PC-3 (cell line): ENCODE data around the gene TOMM22. TPM values are rescaled to one million over a fixed set of nuclear protein-coding genes. Genes with fewer than 3 reads are reported as not detected.

Experiments
- ATAC-seq: fragments of 200-7000 bp; cut with Tn5 transposase; 2 replicates; pipeline ENCODE4 v1.9.1; 2020; ENCODE audit warnings: mild to moderate bottlenecking, moderate library complexity
- BruUV-seq: library from RNA; stranded (reverse); fragments of 400-500 nt; replicated peaks from 2 replicates; lab custom pipeline; 2021; lab: Mats Ljungman, UMichigan
- CTCF ChIA-PET: fragments of 300-600 bp; sonication (Branson Sonifier 250); formaldehyde crosslinking; loops from one replicate; lab custom pipeline; 2022; ENCODE audit warnings: antibody characterized with exemption; lab: Charles Lee
- POLR2A ChIA-PET: fragments of 300-600 bp; sonication (Branson Sonifier 250); formaldehyde crosslinking; loops from one replicate; lab custom pipeline; 2022; ENCODE audit warnings: antibody characterized with exemption; ENCODE audit not compliant: unreplicated experiment; lab: Charles Lee
- DNase-seq: peaks from one replicate; pipeline ENCODE4 v3.0.0-alpha.2; 2015
- H2AFZ ChIP-seq: fragments of 300-600 bp; sonication (generic); 2 replicates; pipeline ENCODE4 v1.6.0; 2016; ENCODE audit warnings: antibody characterized with exemption, low read length
- H3F3A ChIP-seq: fragments of 300-600 bp; sonication (generic); one replicate; pipeline ENCODE4 v1.6.0; 2017; ENCODE audit warnings: antibody characterized with exemption, low read length, control low read depth, mild to moderate bottlenecking; ENCODE audit not compliant: unreplicated experiment
- H3K27ac ChIP-seq: fragments of 300-600 bp; sonication (generic); 2 replicates; pipeline ENCODE4 v1.5.1; 2016; ENCODE audit warnings: mild to moderate bottlenecking, low read length
- H3K27me3 ChIP-seq: fragments of 300-600 bp; sonication (generic); 2 replicates; pipeline ENCODE4 v1.6.1; 2016; ENCODE audit warnings: low read length, mixed read lengths
- H3K36me3 ChIP-seq: fragments of 300-600 bp; sonication (generic); 2 replicates; pipeline ENCODE4 v1.6.1; 2016; ENCODE audit warnings: low read depth, mixed run types, low read length, mixed read lengths
- H3K4me1 ChIP-seq: fragments of 300-600 bp; sonication (generic); 2 replicates; pipeline ENCODE4 v1.5.1; 2016; ENCODE audit warnings: low read length; ENCODE audit not compliant: insufficient read depth
- H3K4me2 ChIP-seq: fragments of 300-600 bp; sonication (generic); 2 replicates; pipeline ENCODE4 v1.6.0; 2016; ENCODE audit warnings: low read length
- H3K4me3 ChIP-seq: fragments of 300-600 bp; sonication (generic); 2 replicates; pipeline ENCODE4 v1.5.1; 2016; ENCODE audit warnings: mild to moderate bottlenecking, low read length, mixed read lengths
- H3K79me2 ChIP-seq: fragments of 300-600 bp; sonication (generic); 2 replicates; pipeline ENCODE4 v1.6.1; 2017; ENCODE audit warnings: low read length, mixed read lengths
- H3K9ac ChIP-seq: fragments of 300-600 bp; sonication (generic); 2 replicates; pipeline ENCODE4 v1.6.0; 2016; ENCODE audit warnings: mild to moderate bottlenecking, low read length
- H3K9me2 ChIP-seq: fragments of 300-600 bp; sonication (generic); replicated peaks from 2 replicates; pipeline ENCODE4 v1.6.1; 2016; ENCODE audit warnings: mixed run types, low read length, mixed read lengths
- H3K9me3 ChIP-seq: fragments of 300-600 bp; sonication (generic); 2 replicates; pipeline ENCODE4 v1.6.1; 2016; ENCODE audit warnings: low read length, mixed read lengths
- H4K20me1 ChIP-seq: fragments of 300-600 bp; sonication (generic); 2 replicates; pipeline ENCODE4 v1.6.1; 2016; ENCODE audit warnings: low read length, mixed read lengths
- EZH2 ChIP-seq: fragments of 300-600 bp; sonication (generic); IDR thresholded peaks from one replicate; pipeline ENCODE4 v1.6.1; 2017; ENCODE audit warnings: antibody characterized with exemption, mild to moderate bottlenecking, low read length; ENCODE audit not compliant: unreplicated experiment
- EZH2phosphoT487 ChIP-seq: fragments of 300-600 bp; sonication (generic); IDR thresholded peaks from 2 replicates; pipeline ENCODE4 v1.6.1; 2018; ENCODE audit warnings: mild to moderate bottlenecking, antibody characterized with exemption, low read length, borderline replicate concordance
- intact Hi-C: fragments of 100-400 bp; cut with micrococcal nuclease; formaldehyde crosslinking; loops from 2 replicates; pipeline ENCODE4 v1.9.0; 2023
- total RNA-seq: library from RNA; depleted of rRNA; stranded (reverse); fragments of >200 nt; gene quantifications from 2 replicates; pipeline ENCODE4 v1.2.3, GENCODE V29; 2014
- TF ChIP-seq, protein P1 (sequence below): fragments of 300-600 bp; sonication (generic); conservative IDR thresholded peaks from 2 replicates; pipeline ENCODE4 v1.5.1; 2017; ENCODE audit warnings: antibody characterized with exemption, low read depth, mild to moderate bottlenecking, low read length

TOMM22 gene
- total RNA-seq, 1 experiment from 2014 or later = 82.3 TPM

DNA sequence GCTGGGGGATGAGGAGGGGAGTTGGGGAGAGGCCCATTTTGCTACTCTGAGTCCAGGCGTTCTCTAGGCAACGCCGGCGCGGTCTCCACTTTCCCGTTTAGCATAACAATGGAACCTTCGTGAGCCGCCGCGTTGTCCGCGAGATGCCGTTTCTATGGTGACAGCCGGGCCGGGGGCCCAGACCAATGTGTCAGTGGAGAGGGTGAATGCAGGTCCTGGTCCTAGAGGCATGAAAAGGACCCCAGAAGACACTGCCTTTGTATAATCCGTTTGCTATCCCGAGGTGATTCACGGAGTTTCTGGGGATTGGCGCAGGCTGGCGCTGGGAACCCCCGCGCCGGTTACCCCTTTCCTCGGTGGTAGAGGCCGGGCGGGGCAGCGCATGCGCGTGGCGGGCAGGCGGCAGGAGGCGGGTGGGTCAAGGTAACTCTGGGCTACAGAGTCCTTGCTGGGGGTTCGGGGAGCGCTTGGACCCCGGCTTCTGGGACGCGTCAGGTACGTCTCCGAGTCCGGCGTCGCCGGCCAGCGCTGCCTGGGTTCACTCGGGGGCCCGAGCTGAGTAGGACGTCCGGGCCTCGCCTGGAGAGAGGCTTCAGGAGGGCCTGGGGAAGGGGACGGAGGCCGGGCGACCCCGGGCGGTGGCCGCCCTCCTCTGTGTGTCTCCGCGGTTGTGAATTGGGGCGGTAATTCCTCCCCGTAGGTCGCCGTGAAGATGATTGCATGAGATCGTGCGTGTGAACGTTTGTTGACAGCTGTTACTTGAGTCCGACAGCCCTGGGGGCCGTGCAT, 25.3 kb upstream of the TOMM22 start, which contains the start of the genes CBY1 and FAM227A:
Gene CBY1 (plus strand): TSS at position 383 of the 789 bp plus-strand sequence. CDS start 11,417 bp downstream, outside the sequence.
Gene FAM227A (minus strand): TSS at position 137 of the 789 bp plus-strand sequence. CDS start 6,224 bp downstream, outside the sequence.
- H3K4me1 ChIP-seq = 0 out of 2 replicates have a peak, but pooled peaks cover 3% of the 10 kb centered on the region
- H3K9me3 ChIP-seq = no peaks in the 10 kb centered on the region
- H3K79me2 ChIP-seq = peaks cover 12% of the 10 kb centered on the region
- ATAC-seq (peak; percentile 89), DNase-seq (peak; percentile 80)
- H3K4me2 ChIP-seq = peak within 1 kb of the TSS; percentile 86
- TSS peak; percentile 79 for BruUV-seq
- H4K20me1 ChIP-seq = no peaks in the 10 kb centered on the region
- CTCF ChIA-PET = no interaction called here
- no peaks in the 10 kb centered on the region for H3F3A ChIP-seq
- H3K9me2 ChIP-seq = no peaks in the 10 kb centered on the region
- H3K27ac ChIP-seq = peak within 1 kb of the TSS; percentile 90
- TF ChIP-seq, protein P1, sequence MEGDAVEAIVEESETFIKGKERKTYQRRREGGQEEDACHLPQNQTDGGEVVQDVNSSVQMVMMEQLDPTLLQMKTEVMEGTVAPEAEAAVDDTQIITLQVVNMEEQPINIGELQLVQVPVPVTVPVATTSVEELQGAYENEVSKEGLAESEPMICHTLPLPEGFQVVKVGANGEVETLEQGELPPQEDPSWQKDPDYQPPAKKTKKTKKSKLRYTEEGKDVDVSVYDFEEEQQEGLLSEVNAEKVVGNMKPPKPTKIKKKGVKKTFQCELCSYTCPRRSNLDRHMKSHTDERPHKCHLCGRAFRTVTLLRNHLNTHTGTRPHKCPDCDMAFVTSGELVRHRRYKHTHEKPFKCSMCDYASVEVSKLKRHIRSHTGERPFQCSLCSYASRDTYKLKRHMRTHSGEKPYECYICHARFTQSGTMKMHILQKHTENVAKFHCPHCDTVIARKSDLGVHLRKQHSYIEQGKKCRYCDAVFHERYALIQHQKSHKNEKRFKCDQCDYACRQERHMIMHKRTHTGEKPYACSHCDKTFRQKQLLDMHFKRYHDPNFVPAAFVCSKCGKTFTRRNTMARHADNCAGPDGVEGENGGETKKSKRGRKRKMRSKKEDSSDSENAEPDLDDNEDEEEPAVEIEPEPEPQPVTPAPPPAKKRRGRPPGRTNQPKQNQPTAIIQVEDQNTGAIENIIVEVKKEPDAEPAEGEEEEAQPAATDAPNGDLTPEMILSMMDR = no peak
- TF ChIP-seq EZH2phosphoT487 (no peak), EZH2 (no peak)
- H3K4me3 ChIP-seq = peak within 1 kb of the TSS; percentile 97
- peak within 1 kb of the TSS; percentile 99 for H2AFZ ChIP-seq
- POLR2A ChIA-PET = no interaction called here
- H3K27me3 ChIP-seq = no peaks in the 10 kb centered on the region
- H3K9ac ChIP-seq = peak within 1 kb of the TSS; percentile 98
- intact Hi-C loops = no loop called here
- H3K36me3 ChIP-seq = no peaks in the 10 kb centered on the region

DNA sequence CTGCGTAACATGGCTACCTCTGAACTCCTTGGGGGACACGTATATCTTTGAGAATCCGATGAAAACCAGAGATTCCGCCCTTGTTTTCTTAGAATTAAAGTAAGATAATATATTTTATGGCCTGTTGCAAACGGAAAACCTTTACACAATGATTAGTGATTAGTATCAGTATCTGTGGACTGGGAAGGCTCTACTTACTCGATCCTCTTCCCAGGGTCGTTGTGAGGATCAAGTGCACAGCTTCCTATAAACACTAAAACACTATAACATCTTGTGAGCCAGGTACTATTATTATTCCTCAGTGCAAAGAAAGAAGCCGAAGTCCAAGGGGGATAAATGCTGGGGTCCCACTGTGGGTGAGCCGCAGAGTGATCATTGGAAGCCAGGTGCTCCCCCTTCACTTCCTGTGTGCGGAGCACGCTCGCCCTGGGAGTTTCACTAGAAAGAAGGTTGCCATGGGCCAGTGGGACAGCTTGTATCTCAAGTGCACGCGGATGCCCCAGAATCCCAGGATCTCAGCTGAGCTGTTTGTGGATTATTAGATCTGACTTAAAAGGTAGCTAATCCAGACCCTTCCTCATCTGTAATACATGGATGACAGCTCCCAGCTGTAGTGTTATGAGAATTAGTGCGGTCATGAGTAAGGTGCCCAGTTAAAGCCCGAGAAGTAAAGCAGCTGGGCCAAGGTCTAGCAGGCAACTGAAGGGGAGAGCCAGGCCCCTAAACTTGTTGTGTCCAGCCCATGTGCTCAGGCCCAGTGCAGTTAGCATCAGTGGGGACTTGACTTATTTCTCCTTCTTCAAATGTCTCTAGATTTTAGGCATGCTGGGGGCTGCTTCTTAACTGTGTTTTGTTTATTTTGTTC, 24.5 kb upstream of the TOMM22 start:
- Histone ChIP-seq H3K9me2 (no peaks in the 10 kb centered on the region), H3K27me3 (no peaks in the 10 kb centered on the region), H4K20me1 (no peaks in the 10 kb centered on the region), H3K27ac (peak overlapping the region; percentile 90; the same call in 1 of the 2 replicates), H3F3A (no peaks in the 10 kb centered on the region), H3K4me3 (peak overlapping the region; percentile 97), H3K4me2 (peak overlapping the region; percentile 86), H2AFZ (peak overlapping the region; percentile 99), H3K9ac (peak overlapping the region; percentile 98), H3K4me1 (0 out of 2 replicates have a peak, but pooled peaks cover 3% of the 10 kb centered on the region), H3K36me3 (no peaks in the 10 kb centered on the region), H3K79me2 (peaks cover 12% of the 10 kb centered on the region), H3K9me3 (no peaks in the 10 kb centered on the region)
- intact Hi-C loops = no loop called here
- ChIA-PET POLR2A (no interaction called here), CTCF (no interaction called here)
- peak; percentile 30 for ATAC-seq
- no TSS peak for BruUV-seq
- TF ChIP-seq, protein P1 = no peak
- TF ChIP-seq EZH2 = no peak
- TF ChIP-seq EZH2phosphoT487 = no peak
- peak; percentile 31 for DNase-seq
